Activated CD8-positive, alpha-beta T cell treated with anti-CD3 and anti-CD28 coated beads for 36 hours (primary cell): Measurements from ENCODE around the gene CEP192. TPM values are rescaled to one million over a fixed set of nuclear protein-coding genes. Genes with fewer than 3 reads are reported as not detected.
"Not testable (repeated sequence)": the region's sequence is repeated elsewhere in the genome, so short reads cannot be mapped to it uniquely, and the experiment has no call there.

Source experiments
- ATAC-seq: fragments of 200-7000 bp; cut with Tn5 transposase; one replicate; pipeline ENCODE4 v1.10.0; 2021; ENCODE audit warnings: mild to moderate bottlenecking, moderate library complexity
- CTCF ChIA-PET: fragments of 350-600 bp; sonication (Branson Sonifier 250); formaldehyde crosslinking; loops from one replicate; lab custom pipeline; 2021; ENCODE audit warnings: antibody characterized with exemption; lab: Charles Lee
- POLR2A ChIA-PET: fragments of 350-600 bp; sonication (Branson Sonifier 250); formaldehyde crosslinking; loops from one replicate; lab custom pipeline; 2021; ENCODE audit warnings: antibody characterized with exemption; lab: Charles Lee
- DNase-seq: peaks from one replicate; pipeline ENCODE4 v3.0.0-alpha.2; 2020
- H3K27ac Mint-ChIP-seq: one replicate; pipeline ENCODE4 v1.8.0; 2021; ENCODE audit warnings: mild to moderate bottlenecking, mixed read lengths
- H3K27me3 Mint-ChIP-seq: one replicate; pipeline ENCODE4 v1.8.0; 2021; ENCODE audit warnings: mixed read lengths
- H3K36me3 Mint-ChIP-seq: one replicate; pipeline ENCODE4 v1.8.0; 2021; ENCODE audit warnings: low read depth, mixed read lengths
- H3K4me1 Mint-ChIP-seq: one replicate; pipeline ENCODE4 v1.8.0; 2021; ENCODE audit warnings: low read depth, mixed read lengths
- H3K4me3 Mint-ChIP-seq: one replicate; pipeline ENCODE4 v1.8.0; 2021; ENCODE audit warnings: mild to moderate bottlenecking, moderate library complexity, mixed read lengths
- H3K9me3 Mint-ChIP-seq: one replicate; pipeline ENCODE4 v1.8.0; 2021; ENCODE audit warnings: mixed read lengths
- intact Hi-C: fragments of 100-400 bp; cut with micrococcal nuclease; formaldehyde crosslinking; loops from one replicate; pipeline ENCODE4 v1.10.0; 2022
- total RNA-seq, 2 experiments: library from RNA; stranded (reverse); gene quantifications; one replicate each; pipeline ENCODE4 v1.2.3, GENCODE V29; 2021
- TF ChIP-seq, protein P1 (sequence below): fragments of 200-600 bp; IDR thresholded peaks from one replicate; pipeline ENCODE4 v1.8.0; 2022; ENCODE audit warnings: antibody characterized with exemption, mild to moderate bottlenecking

The CEP192 gene
- total RNA-seq, 2 experiments from 2014 or later, result 39.5 to 42.9 TPM

DNA sequence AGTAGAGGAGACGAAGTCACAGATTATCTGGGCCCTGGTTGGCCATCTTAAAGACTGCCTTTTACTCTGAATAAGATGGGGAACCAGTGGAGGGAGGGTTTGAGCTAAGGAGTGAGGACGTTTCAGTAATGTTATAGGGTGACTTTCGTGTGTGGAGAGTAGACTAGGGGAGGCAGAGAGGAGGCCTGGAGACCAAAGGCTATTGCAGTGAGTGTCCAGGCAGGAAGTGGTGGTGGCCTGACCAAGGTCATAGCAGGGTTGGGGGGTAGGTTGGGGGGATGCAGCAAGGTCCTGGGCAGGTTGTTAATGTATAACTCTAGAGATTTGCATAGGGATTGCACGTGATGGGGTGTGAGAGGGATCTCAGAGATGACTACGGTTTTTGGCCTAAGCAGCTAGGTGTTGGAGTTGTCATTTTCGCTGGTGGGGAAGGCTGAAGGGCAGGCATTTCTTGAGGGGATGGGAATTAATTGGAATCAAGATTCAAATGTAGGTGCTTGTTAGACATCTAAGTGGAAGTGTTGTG lies 4.9 kb downstream of the CEP192 start:
- ATAC-seq (no peak), DNase-seq (no peak)
- Mint-ChIP-seq H3K9me3 (no peaks in the 10 kb centered on the region), H3K27ac (no peak overlapping the region), H3K27me3 (no peaks in the 10 kb centered on the region), H3K36me3 (peaks cover 7% of the 10 kb centered on the region), H3K4me3 (no peak overlapping the region), H3K4me1 (peaks cover 20% of the 10 kb centered on the region)
- intact Hi-C loops, result no loop called here
- CTCF ChIA-PET, result no interaction called here
- TF ChIP-seq, protein P1, sequence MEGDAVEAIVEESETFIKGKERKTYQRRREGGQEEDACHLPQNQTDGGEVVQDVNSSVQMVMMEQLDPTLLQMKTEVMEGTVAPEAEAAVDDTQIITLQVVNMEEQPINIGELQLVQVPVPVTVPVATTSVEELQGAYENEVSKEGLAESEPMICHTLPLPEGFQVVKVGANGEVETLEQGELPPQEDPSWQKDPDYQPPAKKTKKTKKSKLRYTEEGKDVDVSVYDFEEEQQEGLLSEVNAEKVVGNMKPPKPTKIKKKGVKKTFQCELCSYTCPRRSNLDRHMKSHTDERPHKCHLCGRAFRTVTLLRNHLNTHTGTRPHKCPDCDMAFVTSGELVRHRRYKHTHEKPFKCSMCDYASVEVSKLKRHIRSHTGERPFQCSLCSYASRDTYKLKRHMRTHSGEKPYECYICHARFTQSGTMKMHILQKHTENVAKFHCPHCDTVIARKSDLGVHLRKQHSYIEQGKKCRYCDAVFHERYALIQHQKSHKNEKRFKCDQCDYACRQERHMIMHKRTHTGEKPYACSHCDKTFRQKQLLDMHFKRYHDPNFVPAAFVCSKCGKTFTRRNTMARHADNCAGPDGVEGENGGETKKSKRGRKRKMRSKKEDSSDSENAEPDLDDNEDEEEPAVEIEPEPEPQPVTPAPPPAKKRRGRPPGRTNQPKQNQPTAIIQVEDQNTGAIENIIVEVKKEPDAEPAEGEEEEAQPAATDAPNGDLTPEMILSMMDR, result no peak
- POLR2A ChIA-PET, result interaction anchor here (1.5 kb wide), 1 partner anchor 17 kb away, joined by 4 read pairs; no protein-coding TSS in a partner anchor

- POLR2A ChIA-PET, result no interaction called here
- H3K36me3 Mint-ChIP-seq, result peaks cover 5% of the 10 kb centered on the region
- no peak overlapping the region for H3K27ac Mint-ChIP-seq
- DNase-seq (no peak), ATAC-seq (no peak)
- H3K9me3 Mint-ChIP-seq, result no peaks in the 10 kb centered on the region
- intact Hi-C loops, result no loop called here
- no peak overlapping the region for H3K4me3 Mint-ChIP-seq
- H3K4me1 Mint-ChIP-seq, result peaks cover 20% of the 10 kb centered on the region
- CTCF ChIA-PET, result no interaction called here
- no peaks in the 10 kb centered on the region for H3K27me3 Mint-ChIP-seq
- TF ChIP-seq, protein P1, result no peak
Observed at GRCh38 chr18:12996661-12997292, 5.6 kb downstream of the CEP192 start.

DNA sequence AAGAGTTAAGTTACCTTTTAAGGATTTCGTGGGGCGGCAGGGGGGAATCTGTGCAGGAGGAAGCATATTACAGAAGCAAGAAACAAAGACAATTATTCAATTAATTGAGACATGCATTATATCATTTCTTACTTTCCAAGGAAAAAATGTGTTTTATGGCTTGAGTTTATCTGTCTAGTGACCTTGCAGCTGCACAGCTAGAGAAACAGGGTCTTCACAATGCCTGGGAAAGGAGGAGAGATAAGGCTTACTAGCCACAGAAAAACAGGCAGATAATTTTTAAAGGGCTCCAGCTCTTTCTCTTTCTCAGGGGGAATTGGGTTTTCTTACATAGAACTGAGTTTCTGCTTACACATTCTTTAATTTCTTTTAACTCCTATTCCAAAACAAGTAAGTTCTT lies 6.2 kb downstream of the CEP192 start:
- DNase-seq, intact Hi-C loops, H3K4me3 Mint-ChIP-seq, H3K36me3 Mint-ChIP-seq, CTCF ChIA-PET, ATAC-seq, H3K27me3 Mint-ChIP-seq, H3K27ac Mint-ChIP-seq, H3K9me3 Mint-ChIP-seq: not testable (repeated sequence)
- H3K4me1 Mint-ChIP-seq, result peaks cover 20% of the 10 kb centered on the region
- POLR2A ChIA-PET, result interaction anchor here (0.6 to 1.5 kb wide), 4 partner anchors 9 to 63 kb away, joined by 3 to 6 read pairs (median 4); no protein-coding TSS in a partner anchor

DNA sequence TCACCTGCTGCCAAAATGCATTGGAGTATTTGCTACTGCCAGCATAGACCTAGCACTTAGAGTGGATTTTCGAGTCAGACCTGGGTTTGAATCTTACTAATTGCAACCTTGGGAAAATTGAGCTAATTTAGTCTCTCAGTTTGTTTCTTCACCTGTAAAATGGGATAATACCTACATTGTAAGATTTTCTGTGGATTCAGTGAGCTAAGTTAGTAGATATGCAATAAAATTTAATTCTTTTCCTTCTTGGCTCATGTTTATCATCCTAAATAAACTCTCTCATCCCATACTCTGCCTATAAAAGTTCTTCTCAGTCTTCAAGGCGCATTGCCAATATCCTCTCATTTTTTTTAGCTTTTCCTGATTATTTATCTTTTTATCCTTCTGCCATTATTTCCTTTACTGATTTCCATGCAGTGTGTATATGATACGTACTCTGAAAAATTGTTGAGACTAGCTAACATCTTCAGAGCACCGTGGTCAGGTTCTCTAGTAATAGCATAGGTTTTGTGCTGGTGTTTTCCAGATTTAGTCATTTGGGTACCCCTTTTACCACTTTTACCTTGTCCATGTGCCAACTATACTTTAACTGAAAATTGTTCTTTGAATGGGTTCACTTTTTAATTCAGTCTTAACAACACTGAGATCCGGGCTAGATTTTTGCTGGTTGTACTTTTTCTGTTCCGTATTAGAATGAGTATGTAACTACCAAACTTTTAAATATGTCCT lies 7.3 kb downstream of the CEP192 start:
- Mint-ChIP-seq H3K4me1 (peaks cover 20% of the 10 kb centered on the region), H3K9me3 (no peaks in the 10 kb centered on the region), H3K4me3 (no peak overlapping the region), H3K27ac (peak overlapping the region; percentile 40), H3K36me3 (peaks cover 5% of the 10 kb centered on the region), H3K27me3 (no peaks in the 10 kb centered on the region)
- TF ChIP-seq, protein P1, result no peak
- no peak for DNase-seq
- peak; percentile 80 for ATAC-seq
- CTCF ChIA-PET, result interaction anchor here (1.1 to 1.2 kb wide), 2 partner anchors 126 to 161 kb away, joined by 3 read pairs; no protein-coding TSS in a partner anchor
- intact Hi-C loops, result no loop called here
- POLR2A ChIA-PET, result interaction anchor here (0.6 to 1.5 kb wide), 5 partner anchors 10 to 106 kb away, joined by 3 to 6 read pairs (median 4); no protein-coding TSS in a partner anchor

- TF ChIP-seq, protein P1, result peak; percentile 46
- intact Hi-C loops, result loop anchor here (5.0 kb wide), 1 partner anchor 154 kb away; no protein-coding TSS in a partner anchor
- ATAC-seq (peak; percentile 52), DNase-seq (peak; percentile 44)
- H3K9me3 Mint-ChIP-seq, result no peaks in the 10 kb centered on the region
- POLR2A ChIA-PET, result interaction anchor here (0.6 kb wide), 1 partner anchor 15 kb away, joined by 3 read pairs; no protein-coding TSS in a partner anchor
- peaks cover 19% of the 10 kb centered on the region for H3K4me1 Mint-ChIP-seq
- CTCF ChIA-PET, result interaction anchor here (0.6 kb wide), 1 partner anchor 442 kb away, joined by 3 read pairs; no protein-coding TSS in a partner anchor
- H3K36me3 Mint-ChIP-seq, result peaks cover 19% of the 10 kb centered on the region
- no peaks in the 10 kb centered on the region for H3K27me3 Mint-ChIP-seq
- H3K4me3 Mint-ChIP-seq, result no peak overlapping the region
- no peak overlapping the region for H3K27ac Mint-ChIP-seq
Observed at GRCh38 chr18:13003466-13003896, 12.3 kb downstream of the CEP192 start.
